HG03280 (cell line): Measurements from ENCODE around the gene RPS29.
A peak's percentile ranks its signal among the peaks of the same experiment; 100 is the strongest.
"Not testable (repeated sequence)": the region's sequence is repeated elsewhere in the genome, so short reads cannot be mapped to it uniquely, and the experiment has no call there.

Experiments used
- ATAC-seq: cut with Tn5 transposase; IDR thresholded peaks from one replicate; pipeline ENCODE4 v1.9.1; 2021; ENCODE audit warnings: mild to moderate bottlenecking, moderate library complexity; ENCODE audit not compliant: unreplicated experiment

Gene RPS29

DNA sequence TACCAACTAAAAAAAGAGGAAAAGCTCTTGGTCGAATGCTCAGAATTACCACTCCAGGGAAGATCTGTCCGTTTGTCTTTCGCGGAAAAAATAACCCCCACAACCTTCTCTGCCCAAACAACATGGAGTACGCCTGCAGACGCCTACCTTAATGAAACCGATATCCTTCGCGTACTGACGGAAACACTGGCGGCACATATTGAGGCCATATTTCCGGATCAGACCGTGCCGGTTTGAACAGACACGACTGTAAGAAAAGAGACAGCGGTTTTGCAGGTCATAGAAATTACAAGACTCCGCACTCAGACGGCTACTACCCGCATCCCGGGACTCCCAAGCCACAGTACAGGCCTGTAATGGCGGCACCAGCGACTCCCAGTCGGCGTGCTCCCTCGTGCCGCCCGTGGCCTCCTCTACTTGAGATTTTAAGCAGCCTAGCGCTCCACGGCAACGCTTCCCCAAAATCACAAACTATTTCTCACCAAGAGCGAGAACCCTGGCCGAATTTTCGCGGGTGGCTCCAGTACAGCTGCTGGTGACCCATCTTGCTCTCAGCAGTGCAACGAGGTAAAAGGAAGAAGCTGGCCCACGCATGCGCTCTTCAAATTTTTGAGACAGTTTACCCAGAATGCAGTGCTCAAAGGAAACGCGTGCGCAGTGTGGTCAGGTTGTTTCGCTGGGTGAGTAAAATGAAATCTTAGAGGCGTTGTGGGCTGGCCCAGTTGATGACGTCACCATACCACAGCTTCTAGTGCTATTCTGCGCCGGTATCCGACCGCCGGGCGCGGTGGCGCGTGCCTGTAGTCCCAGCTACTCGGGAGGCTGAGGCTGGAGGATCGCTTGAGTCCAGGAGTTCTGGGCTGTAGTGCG lies at the start of gene RPS29:
Gene RPS29, minus strand, starts transcription at position 578 of the 870 bp plus-strand sequence. Its CDS starts 34 bp downstream, at position 544.
- ATAC-seq: peak; percentile 85

GRCh38 chr14:49634547-49635334 lies 48.6 kb upstream of the RPS29 start, which contains the start of gene DNAAF2:
Gene DNAAF2 (minus strand): TSS chr14:49635244. CDS start chr14:49635149, 95 bp downstream.
- ATAC-seq: peak; percentile 24

- peak; percentile 73 for ATAC-seq
Measured at GRCh38 chr14:49633640-49634546, 47.7 kb upstream of the RPS29 start.

DNA sequence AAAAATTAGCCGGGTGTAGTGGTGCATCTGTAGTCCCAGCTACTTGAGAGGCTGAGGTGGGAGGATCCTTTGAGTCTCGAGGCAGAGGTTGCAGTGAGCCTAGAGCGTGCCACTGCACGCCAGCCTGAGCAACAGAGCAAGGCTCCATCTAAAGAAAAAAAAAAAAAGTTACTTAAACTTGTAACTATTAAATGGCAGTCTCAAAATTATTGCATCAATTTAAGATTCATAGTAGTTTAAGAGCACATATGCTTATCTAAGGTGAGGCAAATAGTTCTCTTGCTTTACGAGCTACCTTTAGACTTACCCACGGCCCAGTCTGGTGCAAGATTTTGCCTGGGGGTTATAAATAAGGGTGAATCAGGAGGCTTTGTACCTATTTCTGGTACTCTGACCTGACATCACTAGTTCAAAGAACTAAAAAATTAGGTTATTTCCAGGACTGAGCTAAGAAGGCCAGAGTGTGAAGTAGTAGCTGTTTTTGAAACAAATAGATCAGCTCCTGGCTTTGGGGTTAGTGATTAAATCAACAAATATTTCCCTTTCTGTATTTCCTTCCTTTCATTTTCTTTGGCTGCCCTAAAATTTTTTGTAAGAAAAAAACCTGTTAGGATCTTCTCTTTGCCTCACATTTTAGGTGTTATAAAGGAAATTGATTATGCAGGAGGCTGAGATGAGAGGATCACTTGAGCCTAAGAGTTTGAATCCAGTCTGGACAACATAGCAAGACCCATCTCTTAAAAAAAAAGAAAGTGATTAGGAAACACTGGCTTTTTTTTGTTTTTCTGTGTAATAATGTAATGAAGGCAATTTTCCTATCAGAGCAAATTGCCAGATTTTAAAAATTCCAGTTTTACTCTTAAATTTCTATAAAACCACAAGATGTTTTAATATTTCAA lies 38.0 kb upstream of the RPS29 start:
- no peak for ATAC-seq

GRCh38 chr14:49623387-49623786 lies 37.2 kb upstream of the RPS29 start:
- no peak for ATAC-seq

DNA sequence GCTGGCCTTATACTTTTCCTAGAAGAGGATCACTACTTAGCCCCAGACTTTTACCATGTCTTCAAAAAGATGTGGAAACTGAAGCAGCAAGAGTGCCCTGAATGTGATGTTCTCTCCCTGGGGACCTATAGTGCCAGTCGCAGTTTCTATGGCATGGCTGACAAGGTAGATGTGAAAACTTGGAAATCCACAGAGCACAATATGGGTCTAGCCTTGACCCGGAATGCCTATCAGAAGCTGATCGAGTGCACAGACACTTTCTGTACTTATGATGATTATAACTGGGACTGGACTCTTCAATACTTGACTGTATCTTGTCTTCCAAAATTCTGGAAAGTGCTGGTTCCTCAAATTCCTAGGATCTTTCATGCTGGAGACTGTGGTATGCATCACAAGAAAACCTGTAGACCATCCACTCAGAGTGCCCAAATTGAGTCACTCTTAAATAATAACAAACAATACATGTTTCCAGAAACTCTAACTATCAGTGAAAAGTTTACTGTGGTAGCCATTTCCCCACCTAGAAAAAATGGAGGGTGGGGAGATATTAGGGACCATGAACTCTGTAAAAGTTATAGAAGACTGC lies 35.9 kb upstream of the RPS29 start:
- ATAC-seq: no peak

- ATAC-seq: peak; percentile 24
Measured at GRCh38 chr14:49621114-49621881, 35.1 kb upstream of the RPS29 start.

GRCh38 chr14:49620182-49621113 lies 34.3 kb upstream of the RPS29 start, which contains the start of the genes MGAT2 and RPL36AL:
Gene MGAT2 (plus strand): TSS chr14:49620799. CDS start chr14:49621269, 470 bp downstream.
Gene RPL36AL (minus strand): TSS chr14:49620626. CDS start chr14:49619104, 1,522 bp downstream.
- peak; percentile 90 for ATAC-seq

- no peak for ATAC-seq
Measured at GRCh38 chr14:49619730-49620129, 33.5 kb upstream of the RPS29 start.

- ATAC-seq: not testable (repeated sequence)
Measured at GRCh38 chr14:49619273-49619672, 33.1 kb upstream of the RPS29 start.

- no peak for ATAC-seq
Measured at GRCh38 chr14:49617852-49618519, 31.8 kb upstream of the RPS29 start.

GRCh38 chr14:49615776-49616175 lies 29.6 kb upstream of the RPS29 start:
- no peak for ATAC-seq

- ATAC-seq: no peak
Measured at GRCh38 chr14:49614196-49614595, 28.0 kb upstream of the RPS29 start.

GRCh38 chr14:49612671-49613070 lies 26.5 kb upstream of the RPS29 start:
- ATAC-seq: no peak

- no peak for ATAC-seq
Measured at GRCh38 chr14:49612251-49612650, 26.1 kb upstream of the RPS29 start.

DNA sequence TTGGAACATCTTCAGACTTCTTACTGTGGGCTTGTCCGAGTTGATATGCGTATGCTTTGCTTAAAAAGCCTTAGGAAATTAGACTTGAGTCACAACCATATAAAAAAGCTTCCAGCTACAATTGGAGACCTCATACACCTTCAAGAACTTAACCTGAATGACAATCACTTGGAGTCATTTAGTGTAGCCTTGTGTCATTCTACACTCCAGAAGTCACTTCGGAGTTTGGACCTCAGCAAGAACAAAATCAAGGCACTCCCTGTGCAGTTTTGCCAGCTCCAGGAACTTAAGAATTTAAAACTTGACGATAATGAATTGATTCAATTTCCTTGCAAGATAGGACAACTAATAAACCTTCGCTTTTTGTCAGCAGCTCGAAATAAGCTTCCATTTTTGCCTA lies 21.4 kb upstream of the RPS29 start:
- ATAC-seq: no peak
